A673 (cell line): ENCODE results near the gene SUDS3. TPM values are rescaled to one million over a fixed set of nuclear protein-coding genes. Genes with fewer than 3 reads are reported as not detected.
"Not testable (repeated sequence)": the region's sequence is repeated elsewhere in the genome, so short reads cannot be mapped to it uniquely, and the experiment has no call there.

Experiments used
- BruUV-seq: library from RNA; stranded (reverse); fragments of 400-500 nt; replicated peaks from 2 replicates; lab custom pipeline; 2021; lab: Mats Ljungman, UMichigan
- CTCF ChIA-PET: fragments of 300-600 bp; sonication (Branson Sonifier 250); formaldehyde crosslinking; loops from one replicate; lab custom pipeline; 2022; ENCODE audit warnings: antibody characterized with exemption; lab: Charles Lee
- POLR2A ChIA-PET: fragments of 300-600 bp; sonication (Branson Sonifier 250); formaldehyde crosslinking; loops from one replicate; lab custom pipeline; 2022; ENCODE audit warnings: antibody characterized with exemption; ENCODE audit not compliant: low non-redundant PET; lab: Charles Lee
- DNase-seq: peaks from one replicate; pipeline ENCODE4 v3.0.0-alpha.2; 2015; ENCODE audit warnings: low spot score
- H3K27ac ChIP-seq: fragments of 200-600 bp; sonication (generic); 2 replicates; pipeline ENCODE4 v1.5.1; 2016; ENCODE audit warnings: mixed run types, low read depth, mild to moderate bottlenecking, mixed read lengths, antibody characterized with exemption, low read length; ENCODE audit not compliant: poor library complexity, severe bottlenecking
- H3K27me3 ChIP-seq: fragments of 200-600 bp; sonication (generic); replicated peaks from 2 replicates; pipeline ENCODE4 v1.6.1; 2017; ENCODE audit warnings: mixed run types, low read depth, mild to moderate bottlenecking, mixed read lengths, antibody characterized with exemption, low read length; ENCODE audit not compliant: insufficient read depth, poor library complexity
- H3K36me3 ChIP-seq: fragments of 200-600 bp; sonication (generic); 2 replicates; pipeline ENCODE4 v1.6.1; 2016; ENCODE audit warnings: mixed run types, mild to moderate bottlenecking, mixed read lengths, antibody characterized with exemption, low read length; ENCODE audit not compliant: insufficient read depth, poor library complexity, severe bottlenecking
- H3K4me1 ChIP-seq: fragments of 200-600 bp; sonication (generic); 2 replicates; pipeline ENCODE4 v1.6.1; 2017; ENCODE audit warnings: mixed run types, mild to moderate bottlenecking, mixed read lengths, antibody characterized with exemption, low read length; ENCODE audit not compliant: insufficient read depth, poor library complexity, severe bottlenecking
- H3K4me3 ChIP-seq: fragments of 200-600 bp; sonication (generic); 2 replicates; pipeline ENCODE4 v1.5.1; 2016; ENCODE audit warnings: low read depth, mixed run types, mild to moderate bottlenecking, mixed read lengths, low read length; ENCODE audit not compliant: poor library complexity, severe bottlenecking
- H3K9me3 ChIP-seq: fragments of 200-600 bp; sonication (generic); 2 replicates; pipeline ENCODE4 v1.6.1; 2016; ENCODE audit warnings: mixed run types, low read depth, mild to moderate bottlenecking, mixed read lengths, antibody characterized with exemption, low read length; ENCODE audit not compliant: poor library complexity, severe bottlenecking
- EZH2 ChIP-seq: fragments of 200-600 bp; sonication (generic); IDR thresholded peaks from 2 replicates; pipeline ENCODE4 v1.6.1; 2017; ENCODE audit warnings: borderline replicate concordance, low read depth, mild to moderate bottlenecking, mixed read lengths, antibody characterized with exemption, low read length; ENCODE audit not compliant: poor library complexity, severe bottlenecking
- intact Hi-C: fragments of 100-400 bp; cut with micrococcal nuclease; formaldehyde crosslinking; loops from one replicate; pipeline ENCODE4 v1.10.0; 2022; ENCODE audit not compliant: unreplicated experiment
- total RNA-seq: library from RNA; stranded (reverse); gene quantifications from 2 replicates; pipeline ENCODE4 v1.2.3, GENCODE V29; 2021
- TF ChIP-seq, protein P1 (sequence below): fragments of 300-800, 200-600 bp; sonication (generic); conservative IDR thresholded peaks from 2 replicates; pipeline ENCODE4 v1.5.1; 2017; ENCODE audit warnings: low read depth, mild to moderate bottlenecking, antibody characterized with exemption, low read length, moderate library complexity, mixed read lengths

SUDS3 gene
- total RNA-seq, 1 experiment from 2014 or later, result 50.0 TPM

DNA sequence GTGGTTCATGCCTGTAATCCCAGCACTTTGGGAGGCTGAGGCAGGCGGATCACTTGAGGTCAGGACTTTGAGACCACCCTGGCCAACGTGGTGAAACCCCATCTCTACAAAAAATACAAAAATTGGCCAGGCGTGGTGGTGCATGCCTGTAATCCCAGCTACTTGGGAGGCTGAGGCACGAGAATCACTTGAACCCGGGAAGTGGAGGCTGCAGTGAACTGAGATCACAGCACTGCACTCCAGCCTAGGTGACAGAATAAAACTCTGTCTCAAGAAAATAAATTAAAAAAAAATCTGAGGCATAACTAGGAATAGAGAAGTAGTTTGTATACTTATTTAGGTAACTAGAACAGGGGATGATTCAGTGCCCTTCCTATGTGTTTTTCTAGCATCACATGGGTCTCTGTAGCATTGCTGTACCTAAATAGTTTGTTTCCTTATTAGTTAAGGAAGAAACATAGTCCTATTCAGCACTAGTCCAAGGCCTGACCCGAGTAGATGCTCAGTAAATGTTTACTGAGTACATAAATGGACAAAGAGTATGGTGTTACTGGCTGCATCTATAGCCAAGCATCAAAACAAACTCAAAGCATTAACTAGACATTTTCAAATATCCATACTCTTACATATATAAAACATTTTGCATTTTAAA is 25.3 kb upstream of the SUDS3 start:
- Histone ChIP-seq H3K9me3 (peaks cover 14% of the 10 kb centered on the region), H3K4me1 (peaks cover 18% of the 10 kb centered on the region), H3K27ac (no peak overlapping the region), H3K36me3 (peaks cover 10% of the 10 kb centered on the region), H3K27me3 (no peaks in the 10 kb centered on the region), H3K4me3 (no peak overlapping the region)
- POLR2A ChIA-PET, result interaction anchor here (0.6 kb wide), 1 partner anchor 9 kb away, joined by 3 read pairs; no protein-coding TSS in a partner anchor
- TF ChIP-seq EZH2, result no peak
- TF ChIP-seq, protein P1, sequence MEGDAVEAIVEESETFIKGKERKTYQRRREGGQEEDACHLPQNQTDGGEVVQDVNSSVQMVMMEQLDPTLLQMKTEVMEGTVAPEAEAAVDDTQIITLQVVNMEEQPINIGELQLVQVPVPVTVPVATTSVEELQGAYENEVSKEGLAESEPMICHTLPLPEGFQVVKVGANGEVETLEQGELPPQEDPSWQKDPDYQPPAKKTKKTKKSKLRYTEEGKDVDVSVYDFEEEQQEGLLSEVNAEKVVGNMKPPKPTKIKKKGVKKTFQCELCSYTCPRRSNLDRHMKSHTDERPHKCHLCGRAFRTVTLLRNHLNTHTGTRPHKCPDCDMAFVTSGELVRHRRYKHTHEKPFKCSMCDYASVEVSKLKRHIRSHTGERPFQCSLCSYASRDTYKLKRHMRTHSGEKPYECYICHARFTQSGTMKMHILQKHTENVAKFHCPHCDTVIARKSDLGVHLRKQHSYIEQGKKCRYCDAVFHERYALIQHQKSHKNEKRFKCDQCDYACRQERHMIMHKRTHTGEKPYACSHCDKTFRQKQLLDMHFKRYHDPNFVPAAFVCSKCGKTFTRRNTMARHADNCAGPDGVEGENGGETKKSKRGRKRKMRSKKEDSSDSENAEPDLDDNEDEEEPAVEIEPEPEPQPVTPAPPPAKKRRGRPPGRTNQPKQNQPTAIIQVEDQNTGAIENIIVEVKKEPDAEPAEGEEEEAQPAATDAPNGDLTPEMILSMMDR, result no peak
- CTCF ChIA-PET, result no interaction called here
- no peak for DNase-seq
- no TSS peak for BruUV-seq
- intact Hi-C loops, result no loop called here

DNA sequence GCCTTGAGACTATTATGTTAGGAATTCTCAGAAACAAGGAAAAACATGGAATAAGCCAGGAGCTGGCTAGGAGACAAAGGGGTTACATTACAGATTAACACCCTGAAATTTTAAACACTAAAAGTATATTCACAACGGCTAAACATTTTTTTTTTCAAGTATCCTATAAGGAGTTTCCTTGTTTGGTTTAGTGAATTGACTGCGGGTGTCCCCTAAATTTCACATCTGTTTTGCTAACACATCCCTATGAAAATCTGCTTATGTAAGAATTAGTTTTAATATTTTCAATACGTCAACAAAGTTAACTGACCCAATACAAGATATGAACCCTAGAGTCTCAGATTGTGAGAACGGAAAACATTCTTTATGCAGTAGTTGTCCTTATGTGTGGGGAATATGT is 22.6 kb upstream of the SUDS3 start:
- peaks cover 14% of the 10 kb centered on the region for H3K9me3 ChIP-seq
- no TSS peak for BruUV-seq
- TF ChIP-seq EZH2, result no peak
- TF ChIP-seq, protein P1, result no peak
- intact Hi-C loops, result no loop called here
- H3K4me3 ChIP-seq, result no peak overlapping the region
- DNase-seq, result no peak
- H3K27me3 ChIP-seq, result no peaks in the 10 kb centered on the region
- peaks cover 22% of the 10 kb centered on the region for H3K4me1 ChIP-seq
- peaks cover 10% of the 10 kb centered on the region for H3K36me3 ChIP-seq
- POLR2A ChIA-PET, result interaction anchor here (0.6 kb wide), 1 partner anchor 83 kb away, joined by 6 read pairs; no protein-coding TSS in a partner anchor
- no peak overlapping the region for H3K27ac ChIP-seq
- CTCF ChIA-PET, result no interaction called here

DNA sequence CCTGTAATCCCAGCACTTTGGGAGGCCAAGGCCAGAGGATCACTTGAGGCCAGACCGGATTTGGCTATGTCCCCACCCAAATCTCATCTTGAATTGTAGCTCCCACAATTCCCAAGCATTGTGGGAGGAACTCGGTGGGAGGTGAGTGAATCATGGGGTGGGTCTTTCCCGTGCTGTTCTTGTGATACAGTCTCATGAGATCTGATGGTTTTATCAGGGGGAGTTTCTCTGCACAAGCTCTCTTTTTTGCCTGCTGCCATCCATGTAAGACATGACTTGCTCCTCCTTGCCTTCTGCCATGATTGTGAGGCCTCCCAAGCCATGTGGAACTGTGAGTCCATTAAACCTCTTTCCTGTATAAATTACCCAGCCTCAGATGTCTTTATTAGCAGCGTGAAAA is 21.9 kb upstream of the SUDS3 start:
- DNase-seq, intact Hi-C loops, BruUV-seq, H3K27me3 ChIP-seq, H3K4me3 ChIP-seq, H3K27ac ChIP-seq, CTCF ChIA-PET, POLR2A ChIA-PET, H3K36me3 ChIP-seq: not testable (repeated sequence)
- Histone ChIP-seq H3K4me1 (peaks cover 22% of the 10 kb centered on the region), H3K9me3 (peaks cover 14% of the 10 kb centered on the region)

DNA sequence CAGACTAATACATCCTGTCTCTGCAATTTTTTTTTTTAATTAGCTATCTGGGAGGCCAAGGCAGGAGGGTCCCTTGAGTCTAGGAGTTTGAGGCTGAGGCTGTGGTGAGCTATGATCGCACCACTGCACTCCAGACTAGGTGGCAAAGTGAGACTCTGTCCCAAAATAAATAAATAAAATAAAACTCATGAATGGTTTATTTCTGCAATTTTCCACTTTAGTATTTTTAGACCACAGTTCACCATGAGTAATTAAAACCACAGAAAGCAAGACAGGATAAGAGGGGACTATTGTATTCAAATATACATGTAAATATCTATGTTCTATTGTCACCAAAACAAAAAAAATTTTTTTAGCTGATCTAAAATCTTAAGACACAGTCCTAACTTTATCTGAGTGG is 21.5 kb upstream of the SUDS3 start:
- no TSS peak for BruUV-seq
- intact Hi-C loops, result no loop called here
- Histone ChIP-seq H3K4me3 (no peak overlapping the region), H3K36me3 (peaks cover 10% of the 10 kb centered on the region), H3K27me3 (no peaks in the 10 kb centered on the region), H3K9me3 (peaks cover 14% of the 10 kb centered on the region), H3K4me1 (peaks cover 22% of the 10 kb centered on the region), H3K27ac (no peak overlapping the region)
- no peak for DNase-seq
- TF ChIP-seq, protein P1, result no peak
- no peak for TF ChIP-seq EZH2
- CTCF ChIA-PET, result no interaction called here
- POLR2A ChIA-PET, result no interaction called here
